Astrocyte of the cerebellum (primary cell): ENCODE results near the gene CDK14.

Source experiments
- DNase-seq: peaks from one replicate; pipeline ENCODE4 v3.0.0-alpha.2; 2011; ENCODE audit warnings: low read depth
- H3K4me3 ChIP-seq: 2 replicates; pipeline ENCODE4 v1.5.1; 2011; ENCODE audit warnings: mild to moderate bottlenecking, low read depth, low read length, moderate library complexity
- in situ Hi-C: cut with HindIII; loops from 2 replicates; pipeline ENCODE4 v1.10.0; 2017; ENCODE audit warnings: low sequenced_read_pairs
- TF ChIP-seq, protein P1 (sequence below): IDR thresholded peaks from 2 replicates; pipeline ENCODE4 v1.5.1; 2012; ENCODE audit warnings: low read length, low read depth, moderate library complexity, mild to moderate bottlenecking; ENCODE audit errors: missing control alignments

The CDK14 gene

DNA sequence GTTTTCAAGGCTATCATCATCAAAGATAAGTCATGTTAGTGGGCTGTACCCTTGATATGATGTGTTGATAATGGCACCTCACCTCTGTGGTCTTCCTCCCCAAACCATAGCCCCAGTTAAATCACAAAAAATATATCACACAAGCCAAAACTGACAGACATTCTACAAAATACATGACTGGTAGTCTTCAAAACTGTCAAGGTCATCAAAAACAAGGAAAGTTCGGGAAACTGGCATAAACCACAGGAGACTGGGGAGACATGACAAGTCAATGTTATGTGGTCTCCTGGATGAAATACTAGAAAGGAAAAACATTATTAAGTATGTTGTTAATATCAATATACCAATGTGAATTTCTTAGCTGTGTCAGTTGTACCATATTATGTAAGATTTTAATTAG lies 388.6 kb downstream of the CDK14 start:
- in situ Hi-C loops = no loop called here
- no peak overlapping the region for H3K4me3 ChIP-seq
- DNase-seq = no peak
- TF ChIP-seq, protein P1, sequence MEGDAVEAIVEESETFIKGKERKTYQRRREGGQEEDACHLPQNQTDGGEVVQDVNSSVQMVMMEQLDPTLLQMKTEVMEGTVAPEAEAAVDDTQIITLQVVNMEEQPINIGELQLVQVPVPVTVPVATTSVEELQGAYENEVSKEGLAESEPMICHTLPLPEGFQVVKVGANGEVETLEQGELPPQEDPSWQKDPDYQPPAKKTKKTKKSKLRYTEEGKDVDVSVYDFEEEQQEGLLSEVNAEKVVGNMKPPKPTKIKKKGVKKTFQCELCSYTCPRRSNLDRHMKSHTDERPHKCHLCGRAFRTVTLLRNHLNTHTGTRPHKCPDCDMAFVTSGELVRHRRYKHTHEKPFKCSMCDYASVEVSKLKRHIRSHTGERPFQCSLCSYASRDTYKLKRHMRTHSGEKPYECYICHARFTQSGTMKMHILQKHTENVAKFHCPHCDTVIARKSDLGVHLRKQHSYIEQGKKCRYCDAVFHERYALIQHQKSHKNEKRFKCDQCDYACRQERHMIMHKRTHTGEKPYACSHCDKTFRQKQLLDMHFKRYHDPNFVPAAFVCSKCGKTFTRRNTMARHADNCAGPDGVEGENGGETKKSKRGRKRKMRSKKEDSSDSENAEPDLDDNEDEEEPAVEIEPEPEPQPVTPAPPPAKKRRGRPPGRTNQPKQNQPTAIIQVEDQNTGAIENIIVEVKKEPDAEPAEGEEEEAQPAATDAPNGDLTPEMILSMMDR = no peak

DNA sequence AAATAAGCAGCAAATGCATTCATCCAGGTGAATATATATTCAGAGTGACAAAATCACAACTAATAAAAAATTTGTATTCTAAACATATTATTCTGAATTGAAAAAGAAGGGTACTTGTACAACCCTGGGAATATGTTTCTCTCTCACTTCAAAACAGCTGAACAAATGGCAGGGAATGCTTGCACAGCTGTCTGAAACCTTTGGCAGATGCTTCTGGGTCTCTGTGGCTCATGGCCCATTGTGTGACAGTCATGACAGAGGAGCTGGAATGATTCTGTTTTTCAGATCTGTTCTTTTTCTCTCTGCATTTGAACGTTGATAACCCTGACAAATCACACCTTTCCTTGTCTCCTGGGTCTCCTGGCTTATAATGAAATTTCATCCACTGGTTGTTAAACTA lies 392.4 kb downstream of the CDK14 start:
- TF ChIP-seq, protein P1 = no peak
- in situ Hi-C loops = no loop called here
- H3K4me3 ChIP-seq = no peak overlapping the region
- DNase-seq = no peak

GRCh38 chr7:90988996-90989765 lies 393.1 kb downstream of the CDK14 start:
- no peak for DNase-seq
- no peak overlapping the region for H3K4me3 ChIP-seq
- in situ Hi-C loops = no loop called here
- TF ChIP-seq, protein P1 = no peak

DNA sequence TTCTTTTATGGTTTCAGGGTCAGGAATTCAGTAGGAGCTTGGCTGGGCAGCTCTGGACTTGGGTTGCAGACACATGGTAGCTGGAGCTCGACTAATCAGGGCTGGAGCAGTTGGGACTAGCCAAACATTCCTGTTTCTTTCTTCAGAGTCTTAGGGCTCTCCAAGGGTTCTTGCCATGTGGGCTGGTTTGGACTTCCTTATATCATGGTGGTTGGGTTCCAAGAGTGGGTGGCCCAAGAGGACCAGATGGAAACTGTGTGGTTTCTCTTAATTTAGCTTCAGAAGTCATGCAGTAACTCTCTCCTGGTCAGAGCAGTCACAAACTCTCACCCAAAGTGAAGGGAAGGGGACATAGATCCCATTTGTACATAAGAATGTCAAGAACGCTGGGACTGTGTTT lies 398.0 kb downstream of the CDK14 start:
- in situ Hi-C loops = no loop called here
- TF ChIP-seq, protein P1 = no peak
- no peak for DNase-seq
- H3K4me3 ChIP-seq = no peak overlapping the region

- in situ Hi-C loops = no loop called here
- no peak for DNase-seq
- TF ChIP-seq, protein P1 = no peak
- H3K4me3 ChIP-seq = no peak overlapping the region
These were observed 398.5 kb downstream of the CDK14 start for GRCh38 chr7:90994601-90995000.

DNA sequence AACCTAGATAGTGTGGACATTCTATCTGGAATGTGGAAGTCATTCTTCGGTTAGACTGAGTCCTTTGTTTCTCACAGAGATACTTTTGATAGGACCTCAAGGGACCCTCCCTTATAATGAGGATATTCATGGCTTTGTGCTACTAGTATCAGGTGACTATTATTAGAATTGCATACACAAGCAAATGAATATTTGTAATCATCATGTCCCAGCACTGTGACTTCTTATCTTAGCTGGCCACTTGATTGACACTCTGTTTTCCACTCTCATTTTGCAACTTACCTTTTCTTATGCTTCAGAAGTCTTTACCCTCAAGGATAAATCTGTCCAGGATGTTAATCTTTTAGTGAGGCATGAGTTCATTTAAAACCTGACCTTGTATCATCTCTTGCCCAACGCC lies 399.9 kb downstream of the CDK14 start:
- H3K4me3 ChIP-seq = no peak overlapping the region
- TF ChIP-seq, protein P1 = no peak

More for the DNA sequence above, 399.9 kb downstream of the CDK14 start:
- no peak for DNase-seq
- in situ Hi-C loops = no loop called here
